ENCODE data around the gene FOXC2.

FOXC2 gene

DNA sequence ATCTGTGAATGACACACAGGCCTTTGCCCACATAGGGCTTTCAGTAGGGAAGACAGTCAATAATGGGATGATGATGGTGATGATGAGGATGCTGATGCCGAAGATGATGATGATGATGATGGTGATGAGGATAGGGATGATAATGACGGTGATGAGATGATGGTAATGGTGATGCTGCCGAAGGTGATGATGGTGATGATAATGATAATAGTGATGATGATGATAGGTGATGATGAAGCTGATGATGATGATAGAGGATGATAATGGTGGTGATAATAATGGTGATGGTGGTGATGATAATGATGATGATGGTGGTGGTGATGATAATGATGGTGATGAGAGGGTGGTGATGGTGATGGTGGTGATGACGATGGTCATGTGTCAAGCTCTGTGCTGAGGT lies 24.6 kb downstream of the FOXC2 start:
- peaks cover 14% of the 10 kb centered on the region for H3K27me3 Mint-ChIP-seq
- H3K9me3 Mint-ChIP-seq = peaks cover 3% of the 10 kb centered on the region
- ATAC-seq (ENCODE audit: low read depth) (no peak), DNase-seq (ENCODE audit: low spot score in 2 of 2) (no peak)
- no peaks in the 10 kb centered on the region for H3K36me3 Mint-ChIP-seq
- no peaks in the 10 kb centered on the region for H3K4me1 Mint-ChIP-seq
- no peak overlapping the region for H3K27ac Mint-ChIP-seq
- no peak overlapping the region for H3K4me3 Mint-ChIP-seq

DNA sequence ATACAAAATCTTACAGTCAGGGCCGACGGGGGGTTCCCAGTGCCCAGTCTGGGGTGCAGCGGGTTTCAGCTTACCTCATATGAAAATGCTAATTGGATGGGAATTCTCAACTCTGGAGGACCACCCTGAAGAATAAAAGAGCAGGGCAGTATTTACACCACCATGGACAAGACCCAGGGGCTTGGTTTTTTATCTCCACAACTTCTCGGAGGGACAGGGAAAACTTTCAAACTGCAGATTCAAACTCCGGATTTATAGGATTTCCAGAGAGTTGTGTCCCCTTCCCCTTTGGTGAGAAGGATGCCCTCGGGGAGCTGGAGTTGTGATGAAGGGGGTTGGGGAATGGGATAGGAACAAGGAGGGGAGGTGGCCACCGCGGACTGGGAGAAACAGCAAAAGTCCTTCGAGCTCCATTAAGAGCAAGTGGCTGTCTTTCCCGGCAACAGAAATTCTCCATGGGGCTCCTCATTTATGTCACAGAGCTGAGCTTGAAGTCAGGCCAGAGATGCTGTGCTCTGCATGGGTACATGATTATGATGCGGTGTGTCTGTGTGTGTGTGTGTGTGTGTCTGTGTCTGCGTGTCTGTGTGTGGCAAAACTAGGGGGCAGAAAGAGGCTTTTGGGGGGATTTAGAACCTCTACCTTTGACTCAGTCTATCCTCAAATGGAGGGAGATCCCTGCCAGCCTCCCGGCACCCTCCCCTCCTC lies 27.4 kb downstream of the FOXC2 start:
- Mint-ChIP-seq H3K9me3 (peaks cover 3% of the 10 kb centered on the region), H3K4me1 (no peaks in the 10 kb centered on the region), H3K27me3 (peaks cover 19% of the 10 kb centered on the region), H3K4me3 (no peak overlapping the region), H3K27ac (no peak overlapping the region), H3K36me3 (no peaks in the 10 kb centered on the region)
- DNase-seq (ENCODE audit: low spot score in 2 of 2) = no peak
- ATAC-seq (ENCODE audit: low read depth) = no peak

DNA sequence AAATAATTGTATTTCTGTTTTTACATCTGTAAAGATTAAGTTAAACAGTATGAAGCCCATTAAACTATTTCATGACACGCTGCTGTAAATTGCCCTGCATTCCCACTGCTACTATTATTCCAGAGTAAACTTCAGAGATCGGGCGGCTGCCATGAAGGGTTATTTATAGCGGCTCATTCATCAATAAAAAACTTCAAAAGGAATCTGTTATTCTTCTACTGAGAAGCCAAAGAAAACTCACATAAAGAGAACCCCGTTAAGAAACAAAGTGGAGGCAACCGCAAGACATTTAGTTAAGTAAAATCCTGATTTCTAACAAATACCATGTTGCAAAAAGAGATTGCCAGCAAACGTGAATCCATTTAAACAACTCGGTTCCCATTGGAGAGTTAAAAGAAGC lies 28.1 kb downstream of the FOXC2 start:
- DNase-seq (ENCODE audit: low spot score in 2 of 2) = no peak
- H3K27ac Mint-ChIP-seq = no peak overlapping the region
- H3K36me3 Mint-ChIP-seq = no peaks in the 10 kb centered on the region
- no peak overlapping the region for H3K4me3 Mint-ChIP-seq
- H3K4me1 Mint-ChIP-seq = no peaks in the 10 kb centered on the region
- peaks cover 3% of the 10 kb centered on the region for H3K9me3 Mint-ChIP-seq
- ATAC-seq (ENCODE audit: low read depth) = no peak
- peaks cover 21% of the 10 kb centered on the region for H3K27me3 Mint-ChIP-seq

DNA sequence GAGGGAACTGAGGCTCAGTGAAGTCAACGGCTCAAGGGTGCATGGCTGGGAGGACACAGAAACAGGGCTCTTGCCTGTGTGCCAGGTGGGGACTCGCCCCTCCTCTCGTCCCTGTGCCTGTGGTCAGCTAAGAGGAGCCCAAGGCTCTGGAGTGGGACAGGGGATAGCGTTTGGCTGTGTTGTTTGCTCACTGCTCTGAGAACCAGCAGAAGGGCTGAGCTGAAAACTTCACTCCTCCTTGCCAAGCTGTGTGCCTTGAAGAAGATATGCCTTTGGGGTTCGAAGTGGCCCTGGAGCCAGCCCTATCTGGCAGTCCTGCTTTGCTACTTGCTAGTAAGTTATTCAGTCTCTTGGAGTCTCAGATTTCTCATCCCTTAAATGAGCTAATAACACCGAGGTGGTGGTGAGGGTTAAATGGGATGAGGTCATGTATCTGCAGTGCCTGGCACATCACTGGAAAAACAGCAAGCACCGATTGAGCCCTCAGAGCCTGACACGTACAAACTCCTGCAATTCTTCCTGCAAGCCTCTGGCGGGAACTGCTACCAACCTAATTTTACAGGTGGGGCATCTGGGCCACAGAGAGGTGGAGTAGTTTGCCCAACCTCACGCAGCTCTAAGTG lies 29.5 kb downstream of the FOXC2 start:
- Mint-ChIP-seq H3K27ac (no peak overlapping the region), H3K4me3 (no peak overlapping the region), H3K4me1 (no peaks in the 10 kb centered on the region), H3K36me3 (no peaks in the 10 kb centered on the region), H3K9me3 (peaks cover 3% of the 10 kb centered on the region), H3K27me3 (peaks cover 22% of the 10 kb centered on the region)
- no peak for ATAC-seq (ENCODE audit: low read depth)
- DNase-seq (ENCODE audit: low spot score in 2 of 2) = no peak

DNA sequence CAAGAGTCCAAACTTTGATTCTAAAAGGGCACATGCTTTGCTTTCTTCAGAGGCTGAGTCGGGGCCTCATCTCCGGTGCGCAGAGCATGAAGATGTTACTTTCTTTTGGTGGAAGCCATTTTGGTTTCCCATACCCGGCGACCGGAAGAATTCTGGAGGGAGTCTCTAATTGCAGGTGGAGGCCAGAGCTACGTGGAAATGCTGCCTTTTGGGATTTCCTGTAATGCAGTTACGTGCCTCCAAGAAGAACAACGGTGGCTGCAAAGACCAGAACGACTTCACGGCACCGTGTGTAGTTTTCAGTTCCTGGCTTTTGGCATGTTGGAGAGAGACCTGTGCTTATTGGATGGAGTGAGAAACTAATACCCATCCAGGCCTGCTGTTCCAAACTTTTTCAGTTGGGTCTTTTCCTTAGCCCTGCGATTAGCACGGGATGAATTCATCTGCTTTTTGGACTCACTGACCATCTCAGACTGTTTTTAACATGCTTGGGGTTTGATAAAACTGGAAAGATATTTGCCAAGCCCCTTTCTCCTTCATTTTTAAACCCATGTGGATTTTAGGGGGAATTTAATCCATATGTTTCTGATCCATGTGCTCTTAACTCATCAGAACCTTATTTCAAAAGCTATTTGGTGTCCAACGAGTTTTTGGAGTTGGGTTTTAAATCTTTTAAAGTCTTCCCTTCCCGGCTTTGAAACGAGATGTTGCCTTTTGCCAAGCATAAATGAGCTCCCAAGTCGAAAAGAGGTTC lies 30.7 kb downstream of the FOXC2 start:
- Mint-ChIP-seq H3K27ac (no peak overlapping the region), H3K9me3 (no peaks in the 10 kb centered on the region), H3K27me3 (peaks cover 18% of the 10 kb centered on the region), H3K4me3 (no peak overlapping the region), H3K4me1 (no peaks in the 10 kb centered on the region), H3K36me3 (no peaks in the 10 kb centered on the region)
- no peak for ATAC-seq (ENCODE audit: low read depth)
- no peak for DNase-seq (ENCODE audit: low spot score in 2 of 2)

DNA sequence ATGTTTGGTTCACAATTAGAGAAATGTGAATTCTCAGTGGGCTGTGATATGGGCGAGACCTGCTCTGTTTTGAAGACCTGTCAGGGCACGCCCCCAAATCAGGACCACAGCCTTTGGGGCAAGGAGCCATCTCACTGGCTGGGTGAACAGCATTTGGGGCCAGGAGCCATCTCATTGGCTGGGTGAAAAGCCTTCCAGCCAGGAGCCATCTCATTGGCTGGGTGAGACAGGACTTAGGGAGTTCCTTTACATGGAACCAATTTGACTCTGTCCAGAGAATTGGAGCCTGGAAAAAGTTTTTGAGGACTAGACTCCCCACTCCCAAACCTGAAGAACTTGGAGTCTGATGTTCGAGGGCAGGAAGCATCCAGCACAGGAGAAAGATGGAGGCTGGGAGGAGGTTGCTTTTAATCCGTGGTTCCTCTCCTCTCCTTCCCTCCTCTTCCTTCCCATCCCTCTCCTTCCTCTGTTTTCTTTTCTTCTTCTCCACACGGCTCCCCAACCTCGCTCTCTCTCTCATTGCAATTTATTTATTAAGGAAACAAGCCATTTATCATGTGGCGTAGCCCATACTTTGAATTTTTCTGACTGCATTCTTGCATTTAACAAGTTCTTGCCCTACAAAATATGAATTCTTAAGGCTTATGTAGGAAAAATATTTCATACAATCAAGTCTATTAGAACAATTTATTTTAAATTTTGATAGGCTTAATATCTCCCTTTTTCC lies 31.4 kb downstream of the FOXC2 start:
- H3K27ac Mint-ChIP-seq = no peak overlapping the region
- no peaks in the 10 kb centered on the region for H3K4me1 Mint-ChIP-seq
- H3K36me3 Mint-ChIP-seq = no peaks in the 10 kb centered on the region
- no peaks in the 10 kb centered on the region for H3K9me3 Mint-ChIP-seq
- no peak for ATAC-seq (ENCODE audit: low read depth)
- H3K27me3 Mint-ChIP-seq = peaks cover 18% of the 10 kb centered on the region
- no peak overlapping the region for H3K4me3 Mint-ChIP-seq
- no peak for DNase-seq (ENCODE audit: low spot score in 2 of 2)

DNA sequence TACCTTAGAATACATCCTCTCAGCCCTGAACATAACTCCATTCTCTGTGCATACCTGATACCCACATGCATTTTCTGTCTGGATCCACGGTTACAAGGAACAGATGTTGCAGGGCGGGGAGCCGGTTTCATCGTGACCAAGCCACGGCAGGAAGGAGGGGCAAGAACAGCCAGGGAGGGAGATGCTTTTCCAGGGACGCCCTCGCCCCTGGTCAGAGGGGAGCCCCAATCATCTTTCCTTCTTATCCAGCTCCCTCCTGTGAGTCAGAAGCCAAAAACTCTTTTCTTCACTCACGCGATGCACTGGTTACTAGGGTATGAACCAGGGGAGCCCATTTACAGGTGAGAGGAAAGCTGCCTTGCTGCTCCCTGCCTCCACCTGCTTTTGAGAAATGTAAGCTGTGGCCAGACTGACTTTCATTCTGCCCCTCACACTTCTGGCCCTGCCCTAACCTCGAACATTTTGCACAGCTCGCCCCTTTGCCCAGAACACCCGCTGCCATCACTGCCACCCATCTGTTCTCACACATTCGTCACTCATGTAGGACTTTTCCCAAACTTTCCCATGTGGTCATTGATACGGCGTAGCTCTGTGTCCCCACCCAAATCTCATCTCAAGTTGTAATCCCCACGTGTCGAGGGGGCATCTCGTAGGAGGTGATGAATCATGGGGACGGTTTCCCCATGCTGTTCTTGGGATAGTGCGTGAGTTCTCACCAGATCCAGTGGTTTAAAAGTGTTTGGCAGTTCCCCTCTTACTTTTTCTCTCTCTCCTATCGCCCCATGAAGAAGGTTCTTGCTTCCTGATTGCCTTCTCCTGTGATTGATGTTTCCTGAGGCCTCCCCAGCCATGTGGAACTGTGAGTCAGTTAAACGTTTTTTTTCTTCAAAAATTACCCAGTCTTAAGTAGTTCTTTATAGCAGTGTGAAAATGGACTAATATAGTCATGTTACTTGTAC lies 32.3 kb downstream of the FOXC2 start:
- Mint-ChIP-seq H3K9me3 (no peaks in the 10 kb centered on the region), H3K27ac (no peak overlapping the region), H3K4me3 (no peak overlapping the region), H3K4me1 (no peaks in the 10 kb centered on the region), H3K36me3 (no peaks in the 10 kb centered on the region), H3K27me3 (peaks cover 19% of the 10 kb centered on the region)
- no peak for ATAC-seq (ENCODE audit: low read depth)
- no peak for DNase-seq (ENCODE audit: low spot score in 2 of 2)

DNA sequence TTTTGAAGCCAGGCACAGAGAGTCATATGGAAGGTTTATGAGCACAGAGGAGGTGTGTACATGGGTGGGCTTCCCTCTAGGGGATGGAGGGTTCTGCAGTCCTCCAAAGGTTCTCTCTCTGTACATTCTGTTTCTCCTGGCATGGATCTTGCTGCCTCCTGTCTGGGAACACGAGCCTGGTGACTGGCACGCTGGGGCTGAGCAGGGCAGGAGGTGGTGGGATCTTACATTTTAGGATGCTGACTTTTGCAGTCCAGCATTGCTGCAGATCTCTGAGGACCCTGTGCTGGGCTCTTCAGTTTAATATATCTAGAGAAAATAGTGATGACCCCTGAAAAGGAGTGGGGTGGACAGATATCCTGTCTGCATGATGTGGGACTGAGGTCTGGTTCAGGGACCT lies 34.7 kb downstream of the FOXC2 start:
- no peak for DNase-seq (ENCODE audit: low spot score in 2 of 2)
- Mint-ChIP-seq H3K36me3 (no peaks in the 10 kb centered on the region), H3K4me3 (no peak overlapping the region), H3K27ac (no peak overlapping the region), H3K9me3 (no peaks in the 10 kb centered on the region), H3K27me3 (peaks cover 17% of the 10 kb centered on the region), H3K4me1 (peaks cover 5% of the 10 kb centered on the region)
- ATAC-seq (ENCODE audit: low read depth) = no peak

DNA sequence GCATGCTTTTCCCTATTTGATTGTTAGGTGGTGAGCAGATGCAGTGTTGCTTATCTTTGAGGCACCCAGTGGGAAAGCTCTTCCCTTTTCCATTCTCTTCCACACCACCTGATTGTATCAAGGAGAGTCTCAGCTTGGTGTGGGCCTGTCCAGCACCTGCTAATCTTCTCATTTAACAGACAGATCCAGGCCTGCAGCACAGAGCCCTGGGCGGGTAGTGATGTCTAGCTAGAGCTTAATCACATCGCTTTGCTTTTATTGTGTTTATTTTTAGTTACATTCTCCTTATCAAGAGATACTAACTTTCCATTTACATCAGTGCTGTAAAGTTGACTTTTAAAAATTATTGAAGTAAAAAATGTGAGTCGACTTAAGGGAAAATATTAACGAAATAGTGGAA lies 35.9 kb downstream of the FOXC2 start:
- H3K4me3 Mint-ChIP-seq = no peak overlapping the region
- H3K27me3 Mint-ChIP-seq = peaks cover 17% of the 10 kb centered on the region
- ATAC-seq (ENCODE audit: low read depth) = no peak
- H3K27ac Mint-ChIP-seq = no peak overlapping the region
- no peaks in the 10 kb centered on the region for H3K9me3 Mint-ChIP-seq
- DNase-seq (ENCODE audit: low spot score in 2 of 2) = no peak
- H3K4me1 Mint-ChIP-seq = peaks cover 5% of the 10 kb centered on the region
- no peaks in the 10 kb centered on the region for H3K36me3 Mint-ChIP-seq

DNA sequence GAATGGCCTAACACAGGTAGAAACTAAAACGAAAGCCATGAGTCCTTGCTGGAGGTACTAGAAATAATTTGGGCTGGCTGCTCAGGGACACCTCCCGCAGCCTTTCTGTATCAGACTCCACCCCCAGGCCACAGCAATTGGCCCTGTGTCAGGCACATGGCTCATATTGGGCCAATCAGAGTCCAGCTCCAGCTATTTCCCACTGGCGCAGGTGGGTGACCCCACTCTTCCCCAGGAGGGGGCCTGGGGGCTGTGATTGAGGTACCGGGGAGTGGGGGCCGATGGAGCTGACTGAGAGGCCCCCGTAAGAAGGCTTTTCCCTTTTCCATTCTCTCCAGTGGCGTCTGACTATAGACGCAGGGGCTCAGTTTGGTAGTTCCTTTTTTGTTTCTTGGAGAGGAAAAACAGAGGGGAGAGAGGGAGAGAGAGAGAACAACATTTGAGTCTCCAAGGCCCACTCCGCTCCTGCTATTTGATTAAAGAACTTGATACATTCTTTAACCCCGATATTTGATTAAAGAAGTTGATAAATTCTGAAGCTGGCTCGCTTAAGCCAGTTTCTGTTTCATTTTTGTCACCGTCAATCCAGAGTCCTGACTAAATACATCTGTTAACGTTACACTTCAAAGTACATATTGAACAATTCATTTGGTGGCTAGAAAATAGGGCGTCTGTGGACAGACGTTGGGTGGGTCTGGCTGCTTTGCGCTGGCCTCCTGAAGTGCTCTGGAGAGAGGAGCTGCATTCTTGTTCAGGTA lies 38.0 kb downstream of the FOXC2 start:
- Mint-ChIP-seq H3K4me3 (peak overlapping the region; percentile 87), H3K4me1 (peaks cover 5% of the 10 kb centered on the region), H3K36me3 (no peaks in the 10 kb centered on the region), H3K27me3 (peaks cover 15% of the 10 kb centered on the region), H3K27ac (peak overlapping the region; percentile 74), H3K9me3 (no peaks in the 10 kb centered on the region)
- peak; percentile 98 for ATAC-seq (ENCODE audit: low read depth)
- DNase-seq (ENCODE audit: low spot score in 2 of 2) = peak; percentile 31 to 39

DNA sequence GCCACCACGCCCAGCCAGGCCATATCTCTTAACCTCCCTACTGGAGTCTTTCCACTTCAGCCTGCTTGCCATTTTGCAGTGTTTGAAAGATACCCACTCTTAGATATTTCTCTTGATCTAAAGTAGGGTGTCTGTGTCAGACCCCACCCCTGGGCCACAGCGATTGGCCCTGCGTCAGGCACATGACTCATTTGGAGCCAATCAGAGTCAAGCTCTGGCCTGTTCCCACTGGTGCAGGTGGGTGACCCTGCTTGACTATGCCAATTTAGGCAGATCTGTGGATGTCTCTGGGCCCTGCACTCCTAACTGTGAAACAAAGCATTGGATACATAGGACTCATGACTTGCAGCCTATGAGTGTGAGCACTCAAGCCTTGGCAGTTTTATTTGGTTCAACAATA lies 39.3 kb downstream of the FOXC2 start:
- Mint-ChIP-seq H3K27ac (no peak overlapping the region), H3K4me3 (peak overlapping the region; percentile 34), H3K9me3 (no peaks in the 10 kb centered on the region), H3K4me1 (peaks cover 5% of the 10 kb centered on the region), H3K36me3 (no peaks in the 10 kb centered on the region), H3K27me3 (peaks cover 19% of the 10 kb centered on the region)
- DNase-seq (ENCODE audit: low spot score in 2 of 2) (no peak), ATAC-seq (ENCODE audit: low read depth) (no peak)

DNA sequence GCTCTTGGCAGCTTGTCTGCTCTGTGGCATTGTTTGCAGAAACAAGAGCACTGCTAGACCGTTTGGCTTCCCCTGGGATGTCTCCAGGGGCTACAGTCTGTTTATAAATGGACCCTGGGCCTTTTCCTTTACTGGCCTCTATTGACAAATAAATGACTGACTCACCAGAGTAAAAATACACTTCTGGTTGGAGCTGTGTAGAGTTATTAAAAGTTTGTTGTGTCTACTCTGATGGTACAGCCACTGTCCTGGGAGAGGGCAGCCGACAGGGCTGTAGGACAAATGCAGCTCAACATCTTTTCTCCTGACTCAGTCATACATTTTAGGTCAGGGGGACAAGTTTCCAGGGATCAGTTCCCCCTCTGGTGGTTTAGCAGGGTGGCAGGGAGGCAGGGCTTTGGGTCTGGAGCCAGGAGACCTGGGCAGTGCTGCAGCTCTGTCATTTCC lies 41.7 kb downstream of the FOXC2 start:
- peaks cover 5% of the 10 kb centered on the region for H3K4me1 Mint-ChIP-seq
- H3K27ac Mint-ChIP-seq = no peak overlapping the region
- H3K9me3 Mint-ChIP-seq = no peaks in the 10 kb centered on the region
- no peaks in the 10 kb centered on the region for H3K36me3 Mint-ChIP-seq
- ATAC-seq (ENCODE audit: low read depth) = no peak
- peaks cover 14% of the 10 kb centered on the region for H3K27me3 Mint-ChIP-seq
- no peak overlapping the region for H3K4me3 Mint-ChIP-seq
- DNase-seq (ENCODE audit: low spot score in 2 of 2) = no peak

DNA sequence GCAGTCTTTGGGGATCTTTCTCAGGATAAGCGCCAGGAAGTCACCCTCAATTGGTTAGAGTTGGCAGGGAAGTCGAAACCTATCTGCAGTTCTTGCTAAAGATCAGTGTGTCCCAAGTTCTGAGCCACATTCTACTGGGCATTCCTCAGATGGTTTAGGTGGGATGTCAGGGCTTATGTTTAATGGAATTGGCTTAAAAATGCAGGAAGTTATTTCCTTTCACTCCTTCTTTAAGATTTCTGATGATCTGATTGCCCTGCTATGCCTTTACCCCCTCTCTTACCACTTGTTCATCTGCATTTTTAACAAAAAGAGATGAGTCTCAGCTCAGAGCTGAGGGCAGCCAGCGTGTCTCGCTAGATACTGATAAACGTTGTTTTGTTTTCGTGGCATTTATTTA lies 42.5 kb downstream of the FOXC2 start:
- Mint-ChIP-seq H3K36me3 (no peaks in the 10 kb centered on the region), H3K27ac (no peak overlapping the region), H3K9me3 (no peaks in the 10 kb centered on the region), H3K27me3 (peaks cover 13% of the 10 kb centered on the region), H3K4me3 (no peak overlapping the region), H3K4me1 (peaks cover 5% of the 10 kb centered on the region)
- ATAC-seq (ENCODE audit: low read depth) (no peak), DNase-seq (ENCODE audit: low spot score in 2 of 2) (no peak)
